NCI-H2081 (cell line): Measurements from ENCODE around the gene HAVCR2.

ENCODE experiments used
- DNase-seq, 2 experiments: peaks; one replicate each; lab custom pipeline; 2025; lab: John Stamatoyannopoulos, UW

HAVCR2 gene

DNA sequence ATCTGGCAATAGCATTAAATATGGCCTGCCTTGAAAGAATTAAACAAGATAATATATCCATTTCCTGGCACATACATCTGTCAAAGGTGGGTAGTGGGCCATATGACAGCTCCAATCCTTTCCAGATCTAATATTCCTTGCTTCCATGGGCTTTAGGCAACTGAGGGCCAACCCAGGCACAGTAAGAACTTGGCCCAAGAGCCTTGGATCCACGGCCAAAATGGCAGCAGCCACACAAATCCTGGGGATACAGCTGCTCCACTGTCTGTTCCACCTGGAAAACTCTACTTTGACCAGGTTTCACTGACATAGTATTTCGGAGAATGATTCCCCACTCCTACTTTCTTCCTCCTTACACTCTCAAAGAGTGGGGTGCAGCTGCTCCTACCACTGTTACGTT, 63.2 kb downstream of the HAVCR2 start:
- DNase-seq: no peak

DNA sequence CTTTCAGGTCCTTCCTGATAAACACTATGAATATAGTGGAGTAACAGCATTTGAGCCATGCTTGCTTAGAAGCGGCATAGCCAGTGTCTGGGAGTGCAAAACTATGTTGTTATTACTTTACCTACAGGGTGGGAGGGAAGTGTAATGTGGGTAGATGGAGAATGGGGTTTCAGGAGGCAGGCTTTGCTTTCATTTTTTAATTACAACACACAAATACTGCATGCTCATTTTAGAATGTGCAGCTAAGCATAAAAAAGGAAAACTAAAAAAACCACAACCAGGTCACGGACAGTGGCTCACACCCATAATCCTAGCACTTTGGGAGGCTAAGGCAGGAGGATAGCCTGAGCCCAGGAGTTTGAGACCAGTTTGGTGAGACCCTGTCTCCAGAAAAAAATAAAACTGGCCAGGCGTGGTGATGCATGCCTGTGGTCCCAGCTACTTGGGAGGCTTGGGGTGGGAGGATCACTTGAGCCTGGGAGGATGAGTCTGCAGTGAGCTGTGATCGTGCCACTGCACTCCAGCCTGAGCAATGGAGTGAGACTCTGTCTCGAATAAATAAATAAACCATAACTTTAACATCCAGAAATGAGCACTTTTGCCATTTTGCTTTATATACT, 70.2 kb downstream of the HAVCR2 start:
- no peak for DNase-seq
